GM18519 (cell line): ENCODE data around the gene POLR1G.

Experiments
- ATAC-seq: cut with Tn5 transposase; IDR thresholded peaks from one replicate; pipeline ENCODE4 v1.9.1; 2021; ENCODE audit warnings: mild to moderate bottlenecking, moderate library complexity; ENCODE audit not compliant: unreplicated experiment, low FRiP score

POLR1G gene

DNA sequence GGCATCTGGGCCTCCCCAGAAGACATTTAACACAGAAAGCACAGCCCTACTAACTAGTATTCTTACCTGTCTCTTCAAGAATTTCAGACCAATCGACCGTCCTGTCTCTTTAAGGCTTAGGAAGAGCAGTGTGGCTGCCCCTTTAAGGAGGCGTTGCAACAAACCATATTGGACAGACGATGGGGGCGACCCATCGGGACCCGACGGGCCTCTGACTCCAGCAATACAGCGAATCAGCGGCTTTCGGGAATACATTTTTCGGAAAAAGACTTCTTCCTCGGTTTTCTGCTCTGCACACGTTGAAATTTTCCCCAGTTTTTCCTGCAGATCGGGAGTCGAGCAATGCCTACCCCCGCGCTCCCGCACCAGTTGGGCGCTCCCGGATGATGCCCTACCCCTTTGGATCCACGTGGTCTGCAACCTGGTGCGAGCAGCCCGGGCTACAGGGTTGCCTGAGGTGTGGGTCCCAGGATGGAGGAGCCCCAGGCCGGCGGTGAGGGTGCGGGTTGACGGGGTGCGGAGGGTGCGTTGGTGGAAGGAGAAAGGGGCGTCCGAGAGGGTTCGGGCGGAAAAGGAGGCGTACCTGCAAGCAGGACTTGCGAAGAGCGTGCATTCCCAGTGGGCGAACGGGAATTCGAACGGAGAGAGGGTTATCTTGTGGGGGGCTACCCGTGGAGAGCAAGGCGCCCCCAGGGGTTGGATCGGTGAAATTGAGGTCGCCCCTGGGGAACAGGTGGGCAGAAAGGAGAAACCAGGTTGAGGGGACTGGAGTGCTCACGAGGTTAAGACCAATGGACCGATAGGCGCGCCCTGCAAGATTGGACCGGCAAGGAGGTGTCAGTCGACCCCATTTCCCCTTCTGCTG, at the start of gene POLR1G:
TSS of gene POLR1G (plus strand) at position 419 of the 865 bp plus-strand sequence. CDS start at position 472, 53 bp downstream.
- peak; percentile 40 for ATAC-seq

DNA sequence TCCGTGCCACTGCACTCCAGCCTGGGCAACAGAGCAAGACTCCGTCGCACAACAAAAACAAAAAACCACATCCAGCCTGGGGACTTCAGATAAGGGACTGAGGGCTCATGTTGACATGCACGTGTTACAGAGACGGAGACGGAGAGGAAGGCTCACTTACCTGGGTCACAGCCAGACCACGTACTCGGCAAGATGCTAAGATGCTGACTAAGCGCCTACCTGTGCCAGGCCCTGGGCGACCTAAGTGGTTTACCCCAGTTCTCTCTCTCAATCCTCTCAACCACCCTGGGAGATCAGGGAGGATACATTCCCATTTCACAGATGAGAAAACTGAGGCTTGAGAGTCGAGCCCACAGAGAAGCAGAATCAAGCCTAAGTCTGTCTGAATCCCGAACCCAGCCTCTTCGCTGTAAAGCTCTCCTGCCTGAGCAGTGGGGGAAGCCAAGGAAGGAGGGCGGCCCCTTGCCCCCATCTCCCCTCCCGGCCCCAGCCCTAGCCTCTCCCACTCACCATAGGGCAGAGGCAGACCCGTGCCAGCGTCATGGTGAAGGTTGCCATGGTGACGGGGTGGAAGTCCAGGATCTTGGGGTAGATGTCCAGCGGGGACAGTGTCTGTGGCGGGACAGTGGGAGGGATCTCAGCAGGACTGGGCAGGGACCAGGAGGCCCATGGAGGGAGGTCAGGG, 49.5 kb upstream of the POLR1G start:
- no peak for ATAC-seq

DNA sequence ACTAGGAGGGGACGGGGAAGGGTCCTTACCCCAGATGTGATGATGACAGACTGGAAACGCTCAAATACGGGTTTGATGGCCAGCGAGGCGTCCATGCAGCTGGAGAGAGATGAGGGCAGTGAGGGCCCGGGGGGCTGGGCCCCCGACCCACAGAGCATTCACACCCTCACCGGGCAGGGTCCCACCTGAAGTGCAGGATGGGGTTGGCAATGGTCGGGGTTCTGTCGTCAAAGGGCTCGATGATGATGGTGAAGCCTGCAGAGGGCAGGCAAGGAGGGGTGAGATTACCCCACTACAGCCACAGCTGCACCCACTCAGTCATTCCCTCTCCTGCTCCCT, 49.0 kb upstream of the POLR1G start:
- no peak for ATAC-seq

- no peak for ATAC-seq
These were observed 48.1 kb upstream of the POLR1G start for GRCh38 chr19:45358213-45358792.

DNA sequence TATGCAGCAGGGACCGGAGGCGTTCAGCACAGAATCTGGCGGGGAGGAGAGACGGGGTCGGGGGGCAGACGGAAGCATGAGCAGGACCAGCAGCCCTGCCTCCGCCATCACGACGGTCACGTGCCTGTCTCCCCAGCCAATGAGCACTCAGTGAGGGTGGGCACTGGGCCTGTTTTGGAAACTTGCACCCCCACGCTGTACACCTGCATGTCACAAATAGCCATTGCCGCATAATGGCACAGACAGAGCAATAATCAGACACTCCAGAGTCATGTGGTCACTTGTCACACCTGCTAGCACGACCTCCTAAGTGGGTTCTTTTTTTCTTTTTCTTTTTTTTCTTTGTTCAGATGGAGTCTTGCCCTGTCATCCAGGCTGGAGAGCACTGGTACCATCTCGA, 44.8 kb upstream of the POLR1G start:
- ATAC-seq: no peak

GRCh38 chr19:45362291-45362690, 44.2 kb upstream of the POLR1G start:
- ATAC-seq: no peak

DNA sequence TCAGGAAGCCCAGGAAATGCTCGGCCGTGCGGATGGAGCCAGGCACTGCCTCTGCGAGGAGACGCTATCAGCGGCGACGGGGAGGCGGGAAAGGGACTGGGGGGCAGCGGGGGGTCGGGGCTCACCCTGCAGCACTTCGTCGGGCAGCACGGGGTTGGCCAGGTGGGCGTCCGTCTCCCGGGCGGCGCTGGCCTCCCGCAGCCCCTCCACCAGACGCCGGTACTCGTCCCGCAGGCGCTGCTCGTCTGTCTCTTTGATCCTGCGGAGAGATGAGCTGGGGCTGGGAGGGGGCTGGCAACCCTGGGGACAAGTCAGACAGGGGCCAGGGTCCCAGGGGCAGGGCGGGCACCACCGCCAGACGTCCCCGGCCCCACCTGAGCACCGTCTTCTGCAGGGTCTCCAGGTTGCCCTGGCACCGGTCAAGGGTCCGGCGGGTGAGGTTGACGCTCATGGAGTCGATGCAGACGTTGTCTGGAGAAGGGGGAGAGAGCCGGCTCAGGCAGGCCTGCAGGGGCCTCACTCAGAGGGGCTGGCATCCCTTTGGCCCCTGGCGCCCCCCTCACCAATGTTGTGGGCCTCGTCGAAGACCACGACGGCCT, 42.5 kb upstream of the POLR1G start:
- ATAC-seq: no peak

DNA sequence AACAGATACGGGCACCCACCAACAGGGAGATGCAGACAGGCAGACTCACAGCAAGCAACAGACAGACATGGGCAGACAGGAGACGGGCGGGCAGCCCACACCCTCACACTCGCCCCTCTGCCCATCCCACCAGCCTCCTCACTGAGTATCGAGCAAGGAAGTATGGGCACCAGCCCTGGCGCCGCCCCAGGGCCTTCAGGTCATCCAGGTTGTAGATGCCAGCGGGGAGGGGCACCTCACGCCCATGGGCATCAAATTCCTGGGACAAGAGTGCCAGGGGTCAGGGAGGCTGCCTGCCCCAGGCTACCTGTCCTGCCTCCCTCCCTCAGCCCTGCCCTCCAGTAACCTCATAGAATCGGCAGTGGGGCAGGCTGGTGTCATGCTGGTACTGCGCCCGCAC, 41.7 kb upstream of the POLR1G start:
- ATAC-seq: no peak

DNA sequence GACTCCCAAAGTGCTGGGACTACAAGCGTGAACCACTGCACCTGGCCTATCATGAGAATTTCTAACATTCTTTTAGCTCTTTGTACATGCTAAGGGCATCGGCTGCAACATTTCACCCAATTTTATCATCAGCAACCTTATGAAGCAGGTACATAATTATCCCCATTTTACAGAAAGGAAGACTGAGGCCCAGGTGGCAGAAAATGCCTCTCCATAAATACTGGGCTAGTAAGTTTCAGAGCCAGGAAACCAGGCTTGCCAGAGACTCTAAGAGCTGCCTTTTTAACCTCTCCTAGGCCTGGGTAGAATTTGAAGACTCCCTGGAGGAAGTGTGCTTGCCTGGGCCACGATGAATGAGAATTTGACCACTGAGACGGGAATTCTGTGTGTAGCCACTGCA, 38.3 kb upstream of the POLR1G start:
- no peak for ATAC-seq

DNA sequence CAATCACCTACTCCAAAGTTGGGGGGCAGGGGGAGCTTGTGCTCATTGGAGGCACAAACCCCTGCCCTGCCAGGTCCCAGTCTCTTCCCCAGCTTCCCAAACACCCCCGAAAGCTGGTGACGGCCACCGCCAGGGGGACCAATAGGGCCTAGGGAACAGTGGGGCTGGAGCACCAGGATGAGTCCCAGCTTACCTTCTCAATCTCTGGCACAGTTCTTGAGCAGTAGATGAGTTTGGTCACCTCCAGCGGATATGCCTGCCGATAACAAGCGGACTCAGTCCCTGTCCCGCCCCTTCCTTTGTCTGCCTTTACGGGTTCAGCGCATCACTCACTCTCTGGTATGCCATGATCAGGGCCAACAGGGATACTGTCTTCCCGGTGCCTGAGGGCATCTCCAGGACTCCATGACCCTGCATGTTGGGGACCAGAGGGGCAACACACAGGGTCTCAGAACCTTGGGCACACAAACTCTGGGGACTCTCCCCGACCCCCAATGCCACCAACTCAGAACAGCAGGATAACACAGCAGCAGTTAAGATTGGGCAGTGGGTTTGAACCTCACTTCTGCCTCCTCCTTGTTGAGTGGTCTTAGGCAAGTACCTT, 37.6 kb upstream of the POLR1G start:
- no peak for ATAC-seq

DNA sequence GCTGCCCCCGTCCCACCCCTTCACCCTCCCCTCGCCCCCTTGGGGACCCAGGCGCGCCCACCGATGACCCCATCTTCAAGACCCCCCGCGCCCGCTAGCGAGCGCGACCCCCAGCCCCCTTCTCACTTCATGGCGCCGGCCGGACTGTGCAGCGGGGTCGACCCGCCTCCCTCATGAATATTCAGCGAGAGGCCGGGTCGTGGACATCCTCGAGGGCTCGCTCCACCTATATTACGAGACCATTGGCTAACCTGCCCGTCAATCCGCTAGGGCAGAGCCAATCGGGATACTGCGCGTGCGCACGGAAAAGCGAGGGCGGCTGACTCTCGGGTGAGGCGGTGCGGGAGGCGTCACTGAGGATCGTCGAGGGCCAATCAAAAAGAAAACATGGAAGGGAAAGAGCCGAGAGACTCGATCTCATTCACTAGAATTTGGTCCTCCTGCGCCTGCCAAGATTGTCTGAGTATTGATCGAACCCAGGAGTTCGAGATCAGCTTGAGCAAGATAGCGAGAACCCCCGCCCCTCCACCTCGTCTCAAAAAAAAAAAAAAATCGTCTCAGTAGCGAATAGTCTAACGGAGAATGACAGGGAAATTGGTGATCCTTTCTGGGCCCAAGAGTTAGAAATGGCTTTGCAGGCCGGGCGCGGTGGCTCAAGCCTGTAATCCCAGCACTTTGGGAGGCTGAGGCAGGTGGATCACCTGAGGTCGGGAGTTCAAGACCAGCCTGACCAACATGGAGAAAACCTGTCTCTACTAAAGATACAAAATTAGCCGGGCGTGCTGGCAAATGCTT, 35.8 kb upstream of the POLR1G start, which contains the start of gene ERCC2:
TSS of gene ERCC2 (minus strand) at position 164 of the 795 bp plus-strand sequence. CDS start at position 131, 33 bp downstream.
- peak; percentile 92 for ATAC-seq

GRCh38 chr19:45376045-45376724, 30.3 kb upstream of the POLR1G start:
- no peak for ATAC-seq

- ATAC-seq: no peak
These were observed 26.3 kb upstream of the POLR1G start for GRCh38 chr19:45380107-45380506.

- no peak for ATAC-seq
These were observed 24.0 kb upstream of the POLR1G start for GRCh38 chr19:45382426-45382825.

DNA sequence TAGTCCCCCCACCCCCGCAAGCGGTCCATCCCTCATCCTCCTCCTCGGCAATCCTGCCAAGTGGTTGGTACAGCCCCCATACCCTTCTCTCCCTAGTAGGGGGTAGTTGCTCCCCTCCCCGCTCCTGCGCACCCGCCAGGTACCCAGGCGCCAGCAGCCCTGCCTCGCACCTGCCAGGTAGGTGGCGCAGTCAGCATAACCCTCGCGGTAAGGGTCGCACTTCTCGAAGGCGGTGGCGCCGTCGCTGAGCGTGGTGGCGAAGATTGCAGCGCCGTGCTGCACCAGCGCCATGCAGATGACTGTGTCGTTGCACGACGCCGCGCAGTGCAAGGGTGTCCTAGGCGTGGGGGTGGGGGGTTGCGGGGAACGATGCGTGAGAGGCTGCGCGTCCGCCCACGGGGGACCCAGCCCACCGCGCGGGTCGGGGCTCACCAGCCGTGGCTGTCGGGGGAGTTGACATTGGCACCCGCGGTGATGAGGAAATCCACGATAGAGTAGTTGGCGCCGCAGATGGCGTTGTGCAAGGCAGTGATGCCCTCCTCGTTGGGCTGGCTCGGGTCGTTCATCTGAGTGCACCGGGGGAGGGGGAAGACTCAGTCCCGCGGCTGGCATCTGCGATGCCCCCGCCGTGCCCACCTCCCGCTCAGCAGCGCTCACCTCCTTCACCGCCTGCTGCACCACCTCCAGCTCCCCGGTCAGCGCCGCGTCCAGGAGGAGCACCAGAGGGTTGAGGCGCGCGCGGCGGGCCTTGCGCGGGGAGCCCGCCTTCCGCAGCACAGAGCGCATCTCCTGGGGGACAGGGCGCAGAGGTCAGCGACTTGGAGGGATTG, 20.8 kb upstream of the POLR1G start:
- ATAC-seq: no peak

DNA sequence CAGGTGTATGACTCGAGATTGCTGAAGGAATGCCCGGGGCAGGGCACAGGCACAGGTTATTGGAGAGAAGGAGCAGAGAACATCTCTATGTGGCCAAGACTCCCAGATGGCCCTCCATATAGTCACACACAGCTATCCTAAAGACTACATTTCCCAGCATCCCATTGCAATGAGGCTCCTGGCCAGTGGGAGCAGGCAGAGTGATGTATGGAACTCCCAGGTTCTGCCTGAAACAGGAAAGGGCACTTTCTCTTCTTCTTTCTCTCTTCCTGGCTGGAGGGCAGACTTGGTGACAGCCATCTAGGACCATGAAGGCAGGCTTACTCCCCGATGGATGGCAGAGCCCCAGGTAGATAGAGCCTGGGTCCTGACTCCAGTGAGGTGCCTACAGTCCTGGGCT, 15.1 kb upstream of the POLR1G start:
- ATAC-seq: no peak

DNA sequence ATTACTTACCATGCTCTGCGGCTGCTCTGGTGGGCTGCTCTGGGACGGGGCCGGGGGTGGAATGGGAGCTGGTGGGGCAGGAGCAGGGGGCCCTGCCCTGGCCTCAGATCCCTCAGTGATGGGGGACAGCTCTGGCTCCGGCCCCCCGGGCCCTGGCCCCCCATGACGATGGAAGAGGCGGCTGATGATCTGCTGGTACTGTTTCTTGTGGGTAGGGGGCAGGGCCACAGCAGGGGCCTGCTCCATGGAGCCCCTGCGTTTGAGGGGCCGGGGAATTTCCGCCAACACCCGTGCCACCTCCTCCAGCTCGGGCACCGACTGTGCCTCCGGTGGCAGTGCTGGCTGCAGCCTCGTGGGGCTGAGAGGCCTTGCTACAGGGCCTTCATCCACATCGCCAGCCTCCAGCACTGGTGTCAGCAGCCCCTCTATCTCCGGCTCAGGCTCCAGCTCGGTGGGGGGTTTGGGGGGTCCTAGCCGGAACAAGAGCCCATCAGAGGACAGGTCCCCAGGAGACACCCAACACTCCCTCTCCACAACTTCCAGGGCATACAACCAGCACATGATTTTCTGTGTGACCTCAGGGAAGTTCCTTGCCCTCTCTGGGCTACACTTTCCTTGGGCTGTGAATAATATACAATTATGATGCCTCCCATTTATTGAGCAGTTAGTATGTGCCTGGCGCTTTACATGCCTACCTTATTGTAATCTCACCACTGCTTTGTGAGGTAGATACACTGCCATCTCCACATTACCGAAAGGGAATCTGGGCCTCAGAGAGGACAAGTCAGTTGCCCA, 14.4 kb upstream of the POLR1G start:
- no peak for ATAC-seq
